A673 (cell line): Measurements from ENCODE around the gene PLEKHS1.

ENCODE experiments used
- CTCF ChIP-seq: fragments of 300-800, 200-600 bp; sonication (generic); conservative IDR thresholded peaks from 2 replicates; pipeline ENCODE4 v1.5.1; 2017; ENCODE audit warnings: low read depth, mild to moderate bottlenecking, antibody characterized with exemption, low read length, moderate library complexity, mixed read lengths
- EZH2 ChIP-seq: fragments of 200-600 bp; sonication (generic); IDR thresholded peaks from 2 replicates; pipeline ENCODE4 v1.6.1; 2017; ENCODE audit warnings: borderline replicate concordance, low read depth, mild to moderate bottlenecking, mixed read lengths, antibody characterized with exemption, low read length; ENCODE audit not compliant: poor library complexity, severe bottlenecking

GRCh38 chr10:113718969-113719822 is 32.3 kb upstream of the PLEKHS1 start:
- TF ChIP-seq CTCF (no peak), EZH2 (no peak)
